ENCODE measurements around the gene FAM168A.

- TF ChIP-seq CTCF (IDR thresholded peaks at IDR 0.05), result no peak
- no peak for TF ChIP-seq EZH2 (IDR thresholded peaks at IDR 0.05)
- TF ChIP-seq EZH2phosphoT487 (IDR thresholded peaks at IDR 0.05), result no peak
Measured at GRCh38 chr11:73454987-73455386, 142.9 kb downstream of the FAM168A start.
